Measurements from ENCODE around the gene P2RX5. TPM values are rescaled to one million over a fixed set of nuclear protein-coding genes. Genes with fewer than 3 reads are reported as not detected.
A peak's percentile ranks its signal among the peaks of the same experiment; 100 is the strongest.

The P2RX5 gene
- total and polyA plus RNA-seq, 12 donors, result 0.25 to 2.8 (median 0.99) TPM

GRCh38 chr17:3660311-3660891 lies 35.6 kb downstream of the P2RX5 start:
- Histone ChIP-seq H3K36me3 (replicated peaks in 1 of 2) (peaks cover 0 to 26% of the 10 kb centered on the region in 2 donors), H3K4me1 (replicated peaks in 1 of 2) (peaks cover 26 to 40% of the 10 kb centered on the region in 2 donors), H3K27me3 (no peaks in the 10 kb centered on the region), H3K4me3 (no peak overlapping the region), H3K27ac (peak overlapping the region; percentile 22 to 94 (median 89)), H3K9me3 (replicated peaks in 1 of 3) (no peaks in the 10 kb centered on the region)
- DNase-seq, result peak; percentile 67 to 94 (median 87)
- 49 to 74% (median 55%) methylated on average over 5 to 23 of the region's 23 CpGs for WGBS, 4 donors
- intact Hi-C loops (cut with DNase I), result no loop called here
- TF ChIP-seq CTCF (IDR thresholded peaks at IDR 0.05) (no peak), POLR2A (IDR thresholded peaks at IDR 0.05) (peak; percentile 30 to 38)

- peak overlapping the region; percentile 22 to 94 (median 89) for H3K27ac ChIP-seq
- no peaks in the 10 kb centered on the region for H3K27me3 ChIP-seq
- peaks cover 26 to 40% of the 10 kb centered on the region in 2 donors for H3K4me1 ChIP-seq (replicated peaks in 1 of 2)
- H3K4me3 ChIP-seq, result no peak overlapping the region
- no peaks in the 10 kb centered on the region for H3K9me3 ChIP-seq (replicated peaks in 1 of 3)
- peak; percentile 83 to 94 (median 92) for DNase-seq
- intact Hi-C loops (cut with DNase I), result no loop called here
- TF ChIP-seq POLR2A (IDR thresholded peaks at IDR 0.05) (peak in 1 of 2 donors; percentile 51), CTCF (IDR thresholded peaks at IDR 0.05) (peak in 3 of 6 experiments; percentile 23 to 44 (median 42))
- WGBS, 4 donors, result 28 to 39% (median 31%) methylated on average over 8 to 22 of the region's 22 CpGs
- peaks cover 0 to 26% of the 10 kb centered on the region in 2 donors for H3K36me3 ChIP-seq (replicated peaks in 1 of 2)
These were observed 36.3 kb downstream of the P2RX5 start for GRCh38 chr17:3659541-3660111.

GRCh38 chr17:3658784-3659449 lies 37.0 kb downstream of the P2RX5 start:
- 55 to 65% (median 59%) methylated on average over 12 to 22 of the region's 22 CpGs for WGBS, 4 donors
- Histone ChIP-seq H3K4me3 (no peak overlapping the region), H3K27ac (peak overlapping the region; percentile 22 to 94 (median 89)), H3K9me3 (replicated peaks in 1 of 3) (no peaks in the 10 kb centered on the region), H3K4me1 (replicated peaks in 1 of 2) (peaks cover 26 to 40% of the 10 kb centered on the region in 2 donors), H3K36me3 (replicated peaks in 1 of 2) (peaks cover 0 to 19% of the 10 kb centered on the region in 2 donors), H3K27me3 (no peaks in the 10 kb centered on the region)
- DNase-seq, result peak in 1 of 7 donors; percentile 38
- no peak for TF ChIP-seq CTCF (IDR thresholded peaks at IDR 0.05)
- no peak for TF ChIP-seq POLR2A (IDR thresholded peaks at IDR 0.05)
- intact Hi-C loops (cut with DNase I), result no loop called here

Measured in adrenal gland (tissue), 12 donors.